Measurements from ENCODE around the gene CLEC4M.

CLEC4M gene

DNA sequence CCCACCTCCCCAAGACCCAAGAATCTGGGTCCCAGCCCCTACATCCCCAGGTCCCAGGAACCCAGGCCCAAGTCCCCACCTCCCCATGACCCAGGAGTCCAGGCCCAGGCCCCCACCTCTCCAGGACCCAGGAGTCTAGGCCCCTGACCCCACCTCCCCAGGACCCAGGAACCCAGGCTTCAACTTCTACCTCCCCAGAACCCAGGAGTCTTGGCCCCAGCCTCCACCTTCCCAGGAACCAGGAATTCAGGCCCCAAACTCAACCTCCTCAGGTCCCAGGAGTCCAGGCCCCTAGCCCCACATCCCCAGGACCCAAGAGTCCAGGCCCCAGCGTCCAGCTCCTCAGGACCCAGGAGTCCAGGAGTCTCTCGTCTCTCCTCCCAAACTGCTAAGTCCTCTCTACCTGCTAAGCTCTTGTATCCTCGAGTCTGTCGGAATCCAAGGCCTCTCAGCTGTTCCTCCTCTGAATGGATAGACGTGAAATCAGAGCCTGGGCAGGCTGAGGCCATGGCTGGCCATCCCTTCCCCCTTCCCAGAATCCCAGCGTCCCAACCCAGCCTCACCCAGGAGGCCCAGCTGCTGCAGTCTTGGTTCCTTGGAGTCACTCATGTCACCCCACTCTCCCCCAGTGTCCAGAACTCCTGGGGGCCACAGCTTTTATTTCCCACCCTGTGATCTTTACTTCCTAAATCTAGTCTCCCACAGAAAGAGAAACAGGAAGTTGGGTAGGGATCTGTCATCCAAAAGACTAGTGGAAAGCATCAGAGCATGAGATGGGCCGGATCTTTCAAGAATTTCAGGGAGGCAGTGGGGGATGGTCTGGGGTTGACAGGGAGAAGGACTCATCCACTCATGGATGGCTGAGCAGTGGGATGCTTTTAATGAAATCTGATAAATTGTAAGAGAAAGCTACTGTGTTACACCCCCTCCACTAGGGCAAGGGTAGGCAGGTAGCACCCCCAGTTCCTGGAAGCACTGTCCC is 15.8 kb upstream of the CLEC4M start, which contains the start of gene CD209:
CD209 (minus strand) TSS at position 632 of the 982 bp plus-strand sequence; CDS start at position 609, 23 bp downstream.
- H3K4me3 ChIP-seq (ENCODE audit: low read depth, low read length, poor library complexity, severe bottlenecking), result no peak within 1 kb of the TSS
- 0 out of 2 replicates have a peak, but pooled peaks cover 2% of the 10 kb centered on the region for H3K9me3 ChIP-seq (ENCODE audit: low read length)
- no peaks in the 10 kb centered on the region for H3K79me2 ChIP-seq (ENCODE audit: insufficient read depth, low read length)
- H2AFZ ChIP-seq (ENCODE audit: low read length), result no peak within 1 kb of the TSS
- no peak within 1 kb of the TSS for H3K27ac ChIP-seq (ENCODE audit: low read depth, low read length, poor library complexity, severe bottlenecking)
- TF ChIP-seq, protein P1, sequence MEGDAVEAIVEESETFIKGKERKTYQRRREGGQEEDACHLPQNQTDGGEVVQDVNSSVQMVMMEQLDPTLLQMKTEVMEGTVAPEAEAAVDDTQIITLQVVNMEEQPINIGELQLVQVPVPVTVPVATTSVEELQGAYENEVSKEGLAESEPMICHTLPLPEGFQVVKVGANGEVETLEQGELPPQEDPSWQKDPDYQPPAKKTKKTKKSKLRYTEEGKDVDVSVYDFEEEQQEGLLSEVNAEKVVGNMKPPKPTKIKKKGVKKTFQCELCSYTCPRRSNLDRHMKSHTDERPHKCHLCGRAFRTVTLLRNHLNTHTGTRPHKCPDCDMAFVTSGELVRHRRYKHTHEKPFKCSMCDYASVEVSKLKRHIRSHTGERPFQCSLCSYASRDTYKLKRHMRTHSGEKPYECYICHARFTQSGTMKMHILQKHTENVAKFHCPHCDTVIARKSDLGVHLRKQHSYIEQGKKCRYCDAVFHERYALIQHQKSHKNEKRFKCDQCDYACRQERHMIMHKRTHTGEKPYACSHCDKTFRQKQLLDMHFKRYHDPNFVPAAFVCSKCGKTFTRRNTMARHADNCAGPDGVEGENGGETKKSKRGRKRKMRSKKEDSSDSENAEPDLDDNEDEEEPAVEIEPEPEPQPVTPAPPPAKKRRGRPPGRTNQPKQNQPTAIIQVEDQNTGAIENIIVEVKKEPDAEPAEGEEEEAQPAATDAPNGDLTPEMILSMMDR (IDR thresholded peaks at IDR 0.05; ENCODE audit: low read length), result no peak
- TF ChIP-seq EZH2 (IDR thresholded peaks at IDR 0.05; ENCODE audit: borderline replicate concordance, low read length), result no peak
- H3K9ac ChIP-seq (ENCODE audit: low read length), result no peak within 1 kb of the TSS
- no peaks in the 10 kb centered on the region for H3K36me3 ChIP-seq (ENCODE audit: insufficient read depth, low read length)
- no peaks in the 10 kb centered on the region for H3K9me2 ChIP-seq (ENCODE audit: low read depth, low read length)
- no peaks in the 10 kb centered on the region for H4K20me1 ChIP-seq (ENCODE audit: insufficient read depth, low read length)
- no peaks in the 10 kb centered on the region for H3K27me3 ChIP-seq (ENCODE audit: insufficient read depth, low read length)
- H3F3A ChIP-seq (ENCODE audit: insufficient read depth, low read length), result no peaks in the 10 kb centered on the region
- H3K4me1 ChIP-seq (ENCODE audit: insufficient read depth, low read length, severe bottlenecking), result no peaks in the 10 kb centered on the region
- no peak within 1 kb of the TSS for H3K4me2 ChIP-seq (ENCODE audit: low read length)

DNA sequence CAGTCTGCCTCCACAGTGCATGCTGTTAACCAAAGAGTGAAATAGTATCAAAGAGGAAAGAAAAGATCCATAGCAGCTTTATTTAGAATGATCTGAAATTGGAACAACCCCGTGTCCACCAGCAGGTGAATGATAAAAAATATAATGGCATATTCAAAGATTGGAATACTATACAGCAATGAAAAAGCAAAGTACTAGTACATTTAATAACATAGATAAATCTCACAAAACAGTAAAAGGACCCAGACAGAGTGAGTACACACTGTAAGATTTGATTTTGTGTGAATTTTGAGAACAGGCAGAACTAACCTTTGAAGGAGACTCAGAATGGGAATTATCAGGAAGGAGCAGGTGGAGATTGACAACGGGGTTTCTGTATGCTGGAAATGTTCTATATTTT is 14.9 kb upstream of the CLEC4M start:
- H3K4me2 ChIP-seq (ENCODE audit: low read length), result no peak overlapping the region
- 0 out of 2 replicates have a peak, but pooled peaks cover 2% of the 10 kb centered on the region for H3K9me3 ChIP-seq (ENCODE audit: low read length)
- H2AFZ ChIP-seq (ENCODE audit: low read length), result no peak overlapping the region
- no peak overlapping the region for H3K27ac ChIP-seq (ENCODE audit: low read depth, low read length, poor library complexity, severe bottlenecking)
- TF ChIP-seq, protein P1 (IDR thresholded peaks at IDR 0.05; ENCODE audit: low read length), result no peak
- no peak for TF ChIP-seq EZH2 (IDR thresholded peaks at IDR 0.05; ENCODE audit: borderline replicate concordance, low read length)
- H3K9me2 ChIP-seq (ENCODE audit: low read depth, low read length), result no peaks in the 10 kb centered on the region
- no peak overlapping the region for H3K9ac ChIP-seq (ENCODE audit: low read length)
- no peaks in the 10 kb centered on the region for H3K27me3 ChIP-seq (ENCODE audit: insufficient read depth, low read length)
- H3K4me1 ChIP-seq (ENCODE audit: insufficient read depth, low read length, severe bottlenecking), result no peaks in the 10 kb centered on the region
- H3K36me3 ChIP-seq (ENCODE audit: insufficient read depth, low read length), result no peaks in the 10 kb centered on the region
- H3K79me2 ChIP-seq (ENCODE audit: insufficient read depth, low read length), result no peaks in the 10 kb centered on the region
- no peaks in the 10 kb centered on the region for H4K20me1 ChIP-seq (ENCODE audit: insufficient read depth, low read length)
- no peaks in the 10 kb centered on the region for H3F3A ChIP-seq (ENCODE audit: insufficient read depth, low read length)
- no peak overlapping the region for H3K4me3 ChIP-seq (ENCODE audit: low read depth, low read length, poor library complexity, severe bottlenecking)

DNA sequence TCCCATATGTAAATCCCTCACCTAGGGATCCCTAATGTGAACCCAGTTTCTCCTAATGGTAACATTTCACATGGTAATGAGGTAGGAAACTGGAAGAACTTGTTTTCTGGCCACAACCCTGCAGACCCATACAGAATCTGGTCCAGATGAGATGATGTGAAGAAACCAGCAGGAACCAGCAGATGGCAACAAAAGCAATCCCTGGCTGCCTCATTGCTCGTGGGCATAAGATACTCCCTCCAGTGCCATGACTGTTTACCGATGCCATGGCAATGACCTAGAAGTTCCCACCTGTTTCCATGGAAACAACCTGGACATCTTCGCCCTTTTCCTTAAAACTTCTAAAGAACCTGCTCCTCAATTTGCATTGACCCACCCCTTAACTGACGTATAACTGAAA is 14.3 kb upstream of the CLEC4M start:
- no peak for TF ChIP-seq EZH2 (IDR thresholded peaks at IDR 0.05; ENCODE audit: borderline replicate concordance, low read length)
- TF ChIP-seq, protein P1 (IDR thresholded peaks at IDR 0.05; ENCODE audit: low read length), result peak; percentile 13; the same call in 1 of the 2 replicates
- no peaks in the 10 kb centered on the region for H3K27me3 ChIP-seq (ENCODE audit: insufficient read depth, low read length)
- no peaks in the 10 kb centered on the region for H3K9me2 ChIP-seq (ENCODE audit: low read depth, low read length)
- H3K4me2 ChIP-seq (ENCODE audit: low read length), result no peak overlapping the region
- no peaks in the 10 kb centered on the region for H4K20me1 ChIP-seq (ENCODE audit: insufficient read depth, low read length)
- H3K9me3 ChIP-seq (ENCODE audit: low read length), result 0 out of 2 replicates have a peak, but pooled peaks cover 2% of the 10 kb centered on the region
- H3K36me3 ChIP-seq (ENCODE audit: insufficient read depth, low read length), result no peaks in the 10 kb centered on the region
- H3K4me3 ChIP-seq (ENCODE audit: low read depth, low read length, poor library complexity, severe bottlenecking), result no peak overlapping the region
- no peak overlapping the region for H2AFZ ChIP-seq (ENCODE audit: low read length)
- no peak overlapping the region for H3K27ac ChIP-seq (ENCODE audit: low read depth, low read length, poor library complexity, severe bottlenecking)
- H3K4me1 ChIP-seq (ENCODE audit: insufficient read depth, low read length, severe bottlenecking), result no peaks in the 10 kb centered on the region
- no peaks in the 10 kb centered on the region for H3F3A ChIP-seq (ENCODE audit: insufficient read depth, low read length)
- no peaks in the 10 kb centered on the region for H3K79me2 ChIP-seq (ENCODE audit: insufficient read depth, low read length)
- no peak overlapping the region for H3K9ac ChIP-seq (ENCODE audit: low read length)
